Limb (tissue), 2 donors: ENCODE results near the gene RAD9A.
A peak's percentile ranks its signal among the peaks of the same experiment; 100 is the strongest.

Experiments used
- DNase-seq, 2 donors: peaks; one replicate each; pipeline ENCODE4 v3.0.0-alpha.2; 2016; ENCODE audit errors: extremely low spot score in 2 of 2

The RAD9A gene

GRCh38 chr11:67373648-67374570 is 17.9 kb upstream of the RAD9A start:
- DNase-seq: peak in 1 of 2 donors; percentile 70

- DNase-seq: peak in 1 of 2 donors; percentile 48
Measured at GRCh38 chr11:67374571-67375281, 17.1 kb upstream of the RAD9A start.

DNA sequence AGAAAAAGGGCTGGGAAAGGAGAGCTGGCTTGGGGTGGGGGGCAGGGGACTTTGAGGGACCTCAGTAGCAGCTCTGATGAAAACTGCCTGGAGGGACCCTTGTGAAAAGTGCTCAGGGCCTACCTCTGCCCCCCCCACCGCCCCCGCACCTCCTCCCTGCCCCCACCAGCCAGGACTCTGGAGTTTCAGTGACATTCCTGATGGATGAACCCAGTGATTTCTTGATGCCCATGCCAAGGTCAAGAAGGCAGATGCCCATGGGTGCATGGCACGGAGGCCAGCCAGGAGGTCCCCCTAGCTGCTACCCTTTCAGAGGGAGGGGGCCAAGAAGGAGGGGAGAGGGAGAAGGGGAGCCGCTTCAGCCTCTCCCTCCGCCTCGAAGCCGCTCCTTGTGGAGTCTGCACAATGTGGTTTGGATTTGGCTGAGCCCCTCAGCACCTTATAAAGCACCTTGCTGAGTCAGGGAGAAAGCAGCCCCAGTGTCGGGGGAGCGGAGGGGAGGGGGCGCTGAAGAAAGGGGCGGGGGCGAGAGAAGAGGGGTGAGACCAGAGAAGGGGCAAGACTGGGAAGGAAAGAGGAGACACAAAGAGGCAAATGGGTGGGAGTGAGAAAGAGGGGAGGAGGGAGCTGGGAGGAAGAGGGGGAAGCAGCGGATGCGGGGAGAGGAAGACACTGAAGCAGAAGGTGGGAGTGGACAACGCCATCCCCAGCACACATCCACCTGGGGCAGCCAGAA is 16.3 kb upstream of the RAD9A start:
- DNase-seq: peak in 1 of 2 donors; percentile 41

- peak in 1 of 2 donors; percentile 23 for DNase-seq
Measured at GRCh38 chr11:67376063-67376820, 15.5 kb upstream of the RAD9A start.

DNA sequence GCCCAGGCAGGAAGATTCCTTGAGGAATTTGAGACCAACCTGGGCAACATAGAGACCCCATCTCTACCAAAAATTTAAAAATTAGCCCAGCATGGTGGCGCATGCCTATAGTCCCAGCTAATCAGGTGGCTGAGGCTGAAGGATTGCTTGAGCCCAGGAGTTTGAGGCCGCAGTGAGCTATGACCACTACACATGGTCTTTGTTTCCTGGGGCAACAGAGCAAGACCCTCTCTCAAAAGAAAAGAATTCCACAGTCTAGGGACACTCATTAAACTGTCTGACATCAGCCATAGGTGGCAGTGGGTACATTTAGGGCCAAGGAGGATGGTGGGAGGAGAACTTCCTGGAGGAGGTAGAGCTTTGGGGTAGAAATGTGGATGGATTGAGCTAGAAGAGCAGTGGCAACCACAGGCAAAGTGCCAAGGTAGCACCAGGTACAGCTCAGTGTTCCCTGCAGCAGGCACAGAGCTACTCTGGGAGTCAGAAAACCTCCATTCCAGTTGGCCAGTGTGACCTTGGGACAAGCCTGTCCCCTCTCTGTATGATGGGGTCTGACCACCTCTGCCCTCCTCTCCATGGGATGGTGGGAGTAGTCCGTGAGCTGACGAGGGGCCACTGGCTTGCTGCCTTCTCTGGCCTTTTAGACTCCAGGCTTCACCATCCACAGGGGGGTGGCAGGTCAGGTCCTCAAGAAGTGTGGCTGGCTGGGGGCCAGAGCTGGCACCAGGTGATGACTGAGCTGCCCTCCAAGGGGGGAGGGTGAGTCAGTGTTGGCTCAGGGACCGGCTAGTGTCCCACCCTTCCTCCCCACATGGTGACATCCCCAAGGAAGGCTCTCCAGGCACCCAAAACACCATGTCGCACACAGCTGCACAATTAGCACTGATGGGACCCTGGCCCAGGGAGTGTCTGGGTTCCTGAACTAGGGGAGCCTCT is 14.6 kb upstream of the RAD9A start:
- DNase-seq: no peak

DNA sequence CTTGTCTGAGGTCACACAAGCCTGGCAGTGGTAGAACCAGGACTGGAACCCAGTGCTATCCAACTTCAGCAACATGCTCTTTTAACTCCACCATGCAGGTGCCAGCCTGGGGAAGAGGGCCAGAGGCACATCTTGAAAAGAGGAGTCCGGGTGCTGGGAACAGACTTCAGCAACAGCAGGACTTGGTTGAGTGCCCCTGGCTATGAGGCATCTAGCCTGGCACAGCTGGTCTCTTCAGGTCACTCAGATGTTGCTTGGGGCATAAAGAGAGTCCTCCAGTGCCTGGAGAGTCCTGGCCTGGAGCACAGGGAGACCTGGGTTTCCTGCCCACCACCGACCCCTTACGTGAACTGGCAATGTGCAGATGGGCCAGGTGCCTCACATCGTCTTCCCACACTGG is 13.2 kb upstream of the RAD9A start:
- DNase-seq: no peak

- peak in 1 of 2 donors; percentile 25 for DNase-seq
Measured at GRCh38 chr11:67379061-67380058, 12.4 kb upstream of the RAD9A start.

GRCh38 chr11:67381244-67381972 is 10.4 kb upstream of the RAD9A start:
- DNase-seq: no peak

DNA sequence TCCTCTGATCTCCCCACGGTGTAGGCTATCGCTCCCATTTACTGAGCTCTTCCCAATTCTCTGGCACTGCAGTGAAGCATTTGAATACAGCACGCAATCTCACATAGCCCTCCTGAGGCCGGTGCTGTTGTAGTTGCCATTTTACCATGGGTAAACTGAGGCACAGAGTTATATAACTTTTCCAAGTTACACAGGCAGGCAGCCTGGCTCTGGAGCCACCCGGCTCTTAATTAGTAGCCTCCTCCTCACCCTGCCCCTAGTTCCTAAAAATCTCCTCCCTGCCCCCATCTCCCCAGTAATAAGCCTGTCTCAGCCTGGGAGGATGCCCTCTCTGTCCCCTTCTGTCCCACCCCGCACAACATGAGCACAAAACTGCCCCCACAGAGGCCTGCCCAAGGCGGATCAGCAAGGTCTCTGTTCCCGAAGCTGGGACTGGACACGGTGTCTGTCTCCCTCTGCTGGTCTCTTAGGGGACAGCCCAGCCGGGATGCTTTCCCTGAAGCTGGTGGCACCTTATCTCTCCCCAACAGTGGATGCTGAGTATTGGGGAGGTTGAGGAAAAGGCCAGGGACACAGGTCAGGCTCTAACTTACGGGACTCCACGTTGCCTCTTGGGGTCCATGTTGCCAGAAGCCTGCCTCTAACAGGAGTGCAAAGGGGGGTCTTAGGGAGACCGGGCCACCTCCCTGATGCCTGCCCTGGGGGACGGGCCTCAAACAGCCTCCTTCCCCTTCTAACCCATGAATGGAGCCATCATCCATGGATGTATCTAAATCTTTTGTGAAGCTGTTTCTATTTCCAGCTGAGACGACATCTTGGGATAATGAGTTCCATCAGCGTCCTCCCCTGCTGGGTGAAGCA is 9.3 kb upstream of the RAD9A start:
- DNase-seq: peak; percentile 74 to 87

- DNase-seq: no peak
Measured at GRCh38 chr11:67384851-67385366, 6.9 kb upstream of the RAD9A start.

GRCh38 chr11:67387069-67387468 is 4.7 kb upstream of the RAD9A start:
- no peak for DNase-seq

DNA sequence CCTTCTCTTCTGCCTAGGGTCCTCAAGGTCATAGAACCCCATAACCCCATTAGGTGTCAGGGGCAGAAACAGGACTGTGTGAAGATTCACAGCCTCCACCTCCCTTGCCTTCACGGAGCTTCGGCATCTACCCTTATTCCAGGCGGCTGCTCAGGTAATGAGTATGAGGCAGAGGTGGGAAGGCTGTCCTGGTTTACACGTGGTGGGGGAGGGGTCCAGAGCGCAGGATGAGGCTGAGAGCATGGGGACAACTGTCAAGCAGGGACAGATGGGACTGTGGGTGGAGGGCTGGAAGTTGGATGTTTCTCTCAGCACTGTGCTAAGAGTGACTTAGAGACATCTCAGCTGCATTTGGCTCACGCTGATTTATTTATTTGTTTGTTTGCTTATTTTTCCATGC is 4.3 kb upstream of the RAD9A start:
- no peak for DNase-seq

DNA sequence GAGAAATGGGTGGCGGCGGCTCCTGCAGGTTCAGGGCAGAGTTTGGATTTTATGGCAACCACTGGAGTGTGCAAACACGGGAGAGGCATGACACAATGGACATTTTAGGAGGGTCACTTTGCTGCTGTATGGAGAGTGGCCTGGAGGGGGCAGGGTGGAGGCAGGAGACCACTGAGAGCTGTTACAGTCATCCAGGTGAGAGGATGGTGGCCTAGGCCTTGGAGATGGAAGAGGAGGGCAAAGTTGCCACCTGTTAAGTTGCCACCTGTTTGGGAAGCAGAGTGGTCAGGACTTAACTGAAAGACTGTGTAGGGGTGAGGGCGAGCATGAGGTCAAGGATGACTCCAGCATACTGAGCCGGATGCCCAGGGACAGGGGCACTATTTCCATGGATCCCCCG is 2.3 kb upstream of the RAD9A start:
- no peak for DNase-seq

DNA sequence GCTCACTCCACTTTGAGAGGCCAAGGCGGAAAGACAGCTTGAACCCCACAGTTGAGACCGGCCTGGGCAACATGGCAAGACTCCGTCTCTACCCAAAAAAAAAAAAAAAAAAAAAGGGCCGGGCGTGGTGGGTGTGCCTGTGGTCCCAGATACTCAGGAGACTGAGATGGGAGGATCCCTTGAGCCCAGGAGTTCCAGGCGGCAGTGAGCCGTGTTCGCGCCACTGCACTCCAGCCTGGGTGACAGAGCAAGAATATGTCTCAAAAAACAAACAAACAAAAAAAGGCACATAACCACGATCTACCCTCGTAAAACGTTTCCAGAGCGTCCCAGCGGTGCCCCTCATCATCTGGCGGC is 861 bp upstream of the RAD9A start:
- DNase-seq: no peak

GRCh38 chr11:67392183-67392715 is 463 bp downstream of the RAD9A start:
- DNase-seq: no peak

DNA sequence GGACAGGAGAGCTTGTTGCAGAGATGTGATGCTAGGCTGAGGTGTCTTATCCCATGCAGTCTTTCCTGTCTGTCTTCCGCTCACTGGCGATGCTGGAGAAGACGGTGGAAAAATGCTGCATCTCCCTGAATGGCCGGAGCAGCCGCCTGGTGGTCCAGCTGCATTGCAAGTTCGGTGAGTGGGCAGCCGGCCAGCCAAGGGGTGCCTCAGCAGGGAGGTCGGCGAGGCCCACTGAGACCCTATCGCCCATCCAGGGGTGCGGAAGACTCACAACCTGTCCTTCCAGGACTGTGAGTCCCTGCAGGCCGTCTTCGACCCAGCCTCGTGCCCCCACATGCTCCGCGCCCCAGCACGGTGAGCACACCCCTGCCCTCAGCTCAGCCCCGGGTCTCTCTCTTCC is 1.7 kb downstream of the RAD9A start:
- DNase-seq: no peak

DNA sequence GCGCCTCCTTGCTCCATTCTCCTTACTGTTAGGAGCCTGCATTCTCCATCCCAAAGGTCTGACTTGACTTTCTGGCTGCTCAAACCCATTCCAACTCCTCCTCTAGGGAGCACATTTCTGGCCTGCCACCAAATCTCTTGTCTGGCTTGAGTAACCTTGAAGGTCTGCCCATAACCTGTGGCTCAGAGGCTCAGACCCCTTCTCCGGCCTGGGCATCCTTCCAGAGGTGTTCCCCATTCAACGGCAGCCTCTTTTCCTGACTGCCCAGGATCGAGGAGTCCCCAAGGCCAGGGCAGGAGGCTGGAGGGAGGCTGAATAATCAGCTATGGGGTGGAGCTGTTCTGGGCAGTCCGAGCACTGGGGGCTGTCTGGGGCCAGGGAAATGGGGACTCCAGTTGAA is 2.2 kb downstream of the RAD9A start:
- no peak for DNase-seq
